A673 (cell line): ENCODE results near the gene HLA-DRB1. TPM values are rescaled to one million over a fixed set of nuclear protein-coding genes. Genes with fewer than 3 reads are reported as not detected.

Experiments
- BruUV-seq: library from RNA; stranded (reverse); fragments of 400-500 nt; replicated peaks from 2 replicates; lab custom pipeline; 2021; lab: Mats Ljungman, UMichigan
- CTCF ChIA-PET: fragments of 300-600 bp; sonication (Branson Sonifier 250); formaldehyde crosslinking; loops from one replicate; lab custom pipeline; 2022; ENCODE audit warnings: antibody characterized with exemption; lab: Charles Lee
- POLR2A ChIA-PET: fragments of 300-600 bp; sonication (Branson Sonifier 250); formaldehyde crosslinking; loops from one replicate; lab custom pipeline; 2022; ENCODE audit warnings: antibody characterized with exemption; ENCODE audit not compliant: low non-redundant PET; lab: Charles Lee
- DNase-seq: peaks from one replicate; pipeline ENCODE4 v3.0.0-alpha.2; 2015; ENCODE audit warnings: low spot score
- H3K27ac ChIP-seq: fragments of 200-600 bp; sonication (generic); 2 replicates; pipeline ENCODE4 v1.5.1; 2016; ENCODE audit warnings: mixed run types, low read depth, mild to moderate bottlenecking, mixed read lengths, antibody characterized with exemption, low read length; ENCODE audit not compliant: poor library complexity, severe bottlenecking
- H3K27me3 ChIP-seq: fragments of 200-600 bp; sonication (generic); replicated peaks from 2 replicates; pipeline ENCODE4 v1.6.1; 2017; ENCODE audit warnings: mixed run types, low read depth, mild to moderate bottlenecking, mixed read lengths, antibody characterized with exemption, low read length; ENCODE audit not compliant: insufficient read depth, poor library complexity
- H3K36me3 ChIP-seq: fragments of 200-600 bp; sonication (generic); 2 replicates; pipeline ENCODE4 v1.6.1; 2016; ENCODE audit warnings: mixed run types, mild to moderate bottlenecking, mixed read lengths, antibody characterized with exemption, low read length; ENCODE audit not compliant: insufficient read depth, poor library complexity, severe bottlenecking
- H3K4me1 ChIP-seq: fragments of 200-600 bp; sonication (generic); 2 replicates; pipeline ENCODE4 v1.6.1; 2017; ENCODE audit warnings: mixed run types, mild to moderate bottlenecking, mixed read lengths, antibody characterized with exemption, low read length; ENCODE audit not compliant: insufficient read depth, poor library complexity, severe bottlenecking
- H3K4me3 ChIP-seq: fragments of 200-600 bp; sonication (generic); 2 replicates; pipeline ENCODE4 v1.5.1; 2016; ENCODE audit warnings: low read depth, mixed run types, mild to moderate bottlenecking, mixed read lengths, low read length; ENCODE audit not compliant: poor library complexity, severe bottlenecking
- H3K9me3 ChIP-seq: fragments of 200-600 bp; sonication (generic); 2 replicates; pipeline ENCODE4 v1.6.1; 2016; ENCODE audit warnings: mixed run types, low read depth, mild to moderate bottlenecking, mixed read lengths, antibody characterized with exemption, low read length; ENCODE audit not compliant: poor library complexity, severe bottlenecking
- EZH2 ChIP-seq: fragments of 200-600 bp; sonication (generic); IDR thresholded peaks from 2 replicates; pipeline ENCODE4 v1.6.1; 2017; ENCODE audit warnings: borderline replicate concordance, low read depth, mild to moderate bottlenecking, mixed read lengths, antibody characterized with exemption, low read length; ENCODE audit not compliant: poor library complexity, severe bottlenecking
- intact Hi-C: fragments of 100-400 bp; cut with micrococcal nuclease; formaldehyde crosslinking; loops from one replicate; pipeline ENCODE4 v1.10.0; 2022; ENCODE audit not compliant: unreplicated experiment
- total RNA-seq: library from RNA; stranded (reverse); gene quantifications from 2 replicates; pipeline ENCODE4 v1.2.3, GENCODE V29; 2021
- TF ChIP-seq, protein P1 (sequence below): fragments of 300-800, 200-600 bp; sonication (generic); conservative IDR thresholded peaks from 2 replicates; pipeline ENCODE4 v1.5.1; 2017; ENCODE audit warnings: low read depth, mild to moderate bottlenecking, antibody characterized with exemption, low read length, moderate library complexity, mixed read lengths

HLA-DRB1 gene
- total RNA-seq, 1 experiment from 2014 or later = not detected

DNA sequence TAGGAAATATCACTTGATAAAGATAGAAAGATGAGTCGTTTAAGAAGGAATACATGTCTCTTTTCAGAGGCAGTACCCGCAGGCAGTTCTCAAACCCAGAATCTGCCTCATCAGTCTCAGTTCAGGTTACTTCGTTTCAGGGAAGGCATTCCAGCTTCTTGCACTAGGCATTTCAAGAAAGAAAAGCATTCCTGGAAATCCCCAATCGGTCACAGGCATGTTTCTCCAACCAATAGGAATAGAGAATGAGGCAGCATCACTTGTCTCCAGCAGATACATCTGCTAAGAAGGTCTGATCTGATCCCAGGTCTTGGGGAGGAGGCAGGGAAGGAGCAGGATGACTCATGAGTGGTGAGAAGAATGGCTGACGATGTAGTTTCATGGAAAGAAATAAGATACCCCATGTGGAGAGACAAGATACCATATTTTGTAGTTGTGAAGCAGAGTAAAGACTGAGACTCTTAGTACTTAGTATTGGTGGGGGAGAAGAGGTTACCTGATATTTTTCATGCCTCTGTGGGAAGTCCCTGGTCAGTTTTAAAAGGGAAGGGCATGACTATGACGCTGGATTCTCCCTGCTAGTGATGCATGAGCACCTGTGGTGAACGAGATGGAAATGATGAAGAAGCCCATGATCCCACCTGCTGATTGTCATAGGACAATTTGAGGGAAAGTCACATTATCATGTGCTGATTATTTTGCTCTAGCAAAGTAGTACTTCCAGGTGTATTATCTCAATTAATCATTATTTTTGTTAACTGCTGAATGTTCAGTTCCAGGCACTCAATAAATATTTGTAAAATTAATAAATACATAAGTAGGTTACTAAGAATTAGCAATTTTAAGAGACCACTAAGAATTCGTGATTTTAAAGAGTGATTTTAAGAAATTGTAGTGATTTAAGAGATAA lies 20.3 kb upstream of the HLA-DRB1 start:
- intact Hi-C loops = no loop called here

DNA sequence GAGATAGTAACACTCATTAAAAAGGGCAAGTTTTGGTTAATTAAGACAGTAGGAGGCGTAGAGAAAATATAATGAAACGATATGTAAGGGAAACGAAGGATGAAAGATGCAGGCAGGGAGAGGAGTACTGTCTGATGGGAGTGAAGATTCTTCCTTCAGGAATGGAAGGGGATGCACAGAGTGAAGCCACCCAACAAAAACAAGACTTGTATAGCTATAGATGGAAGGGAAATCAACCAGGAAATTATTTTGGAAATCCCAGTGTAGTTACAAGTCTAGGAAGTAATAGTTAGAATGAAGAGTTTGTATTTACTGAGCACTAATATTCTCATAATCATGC lies 19.7 kb upstream of the HLA-DRB1 start:
- POLR2A ChIA-PET = interaction anchor here (0.6 kb wide), 1 partner anchor 1030 kb away, joined by 3 read pairs; no protein-coding TSS in a partner anchor
- no peak for DNase-seq
- Histone ChIP-seq H3K27ac (no peak overlapping the region), H3K4me1 (no peaks in the 10 kb centered on the region), H3K9me3 (no peaks in the 10 kb centered on the region), H3K27me3 (no peaks in the 10 kb centered on the region), H3K36me3 (no peaks in the 10 kb centered on the region), H3K4me3 (no peak overlapping the region)
- intact Hi-C loops = no loop called here
- TF ChIP-seq EZH2 = no peak
- TF ChIP-seq, protein P1, sequence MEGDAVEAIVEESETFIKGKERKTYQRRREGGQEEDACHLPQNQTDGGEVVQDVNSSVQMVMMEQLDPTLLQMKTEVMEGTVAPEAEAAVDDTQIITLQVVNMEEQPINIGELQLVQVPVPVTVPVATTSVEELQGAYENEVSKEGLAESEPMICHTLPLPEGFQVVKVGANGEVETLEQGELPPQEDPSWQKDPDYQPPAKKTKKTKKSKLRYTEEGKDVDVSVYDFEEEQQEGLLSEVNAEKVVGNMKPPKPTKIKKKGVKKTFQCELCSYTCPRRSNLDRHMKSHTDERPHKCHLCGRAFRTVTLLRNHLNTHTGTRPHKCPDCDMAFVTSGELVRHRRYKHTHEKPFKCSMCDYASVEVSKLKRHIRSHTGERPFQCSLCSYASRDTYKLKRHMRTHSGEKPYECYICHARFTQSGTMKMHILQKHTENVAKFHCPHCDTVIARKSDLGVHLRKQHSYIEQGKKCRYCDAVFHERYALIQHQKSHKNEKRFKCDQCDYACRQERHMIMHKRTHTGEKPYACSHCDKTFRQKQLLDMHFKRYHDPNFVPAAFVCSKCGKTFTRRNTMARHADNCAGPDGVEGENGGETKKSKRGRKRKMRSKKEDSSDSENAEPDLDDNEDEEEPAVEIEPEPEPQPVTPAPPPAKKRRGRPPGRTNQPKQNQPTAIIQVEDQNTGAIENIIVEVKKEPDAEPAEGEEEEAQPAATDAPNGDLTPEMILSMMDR = no peak
- CTCF ChIA-PET = no interaction called here
- no TSS peak for BruUV-seq

More for the DNA sequence above, 20.3 kb upstream of the HLA-DRB1 start:
- Histone ChIP-seq H3K36me3 (no peaks in the 10 kb centered on the region), H3K4me1 (no peaks in the 10 kb centered on the region), H3K9me3 (no peaks in the 10 kb centered on the region), H3K4me3 (no peak overlapping the region), H3K27ac (no peak overlapping the region), H3K27me3 (no peaks in the 10 kb centered on the region)
- ChIA-PET POLR2A (interaction anchor here (0.6 kb wide), 1 partner anchor 1029 kb away, joined by 3 read pairs; no protein-coding TSS in a partner anchor), CTCF (no interaction called here)
- TF ChIP-seq, protein P1 = no peak
- TF ChIP-seq EZH2 = no peak
- peak; percentile 93 for DNase-seq
- no TSS peak for BruUV-seq

DNA sequence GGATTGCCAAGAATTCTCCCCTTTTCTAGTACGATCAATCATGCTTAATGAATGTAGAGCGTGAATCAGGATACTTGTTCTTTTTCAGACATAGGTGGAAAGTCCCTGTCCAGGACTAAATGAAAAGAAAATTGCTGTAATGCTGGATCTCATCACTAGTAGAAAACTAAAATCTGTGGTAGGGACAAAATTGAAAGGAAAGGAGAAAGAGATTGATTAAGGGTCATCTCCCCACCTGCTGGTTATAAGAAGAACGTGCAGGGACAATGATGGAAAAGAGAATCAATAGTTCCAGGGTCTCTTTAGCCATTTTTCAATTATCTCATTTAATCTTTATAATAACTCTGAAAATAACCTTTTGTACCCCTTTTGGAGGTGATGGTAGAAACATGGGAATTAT lies 18.7 kb upstream of the HLA-DRB1 start:
- DNase-seq = no peak
- Histone ChIP-seq H3K27ac (no peak overlapping the region), H3K36me3 (no peaks in the 10 kb centered on the region), H3K9me3 (no peaks in the 10 kb centered on the region), H3K27me3 (no peaks in the 10 kb centered on the region), H3K4me1 (no peaks in the 10 kb centered on the region), H3K4me3 (no peak overlapping the region)
- POLR2A ChIA-PET = no interaction called here
- intact Hi-C loops = no loop called here
- BruUV-seq = no TSS peak
- CTCF ChIA-PET = no interaction called here
- no peak for TF ChIP-seq EZH2
- TF ChIP-seq, protein P1 = no peak
